OCI-LY7 (cell line): ENCODE data around the gene LTO1. TPM values are rescaled to one million over a fixed set of nuclear protein-coding genes. Genes with fewer than 3 reads are reported as not detected.
"Not testable (repeated sequence)": the region's sequence is repeated elsewhere in the genome, so short reads cannot be mapped to it uniquely, and the experiment has no call there.

Source experiments
- BruUV-seq: library from RNA; stranded (reverse); fragments of 400-500 nt; replicated peaks from 2 replicates; lab custom pipeline; 2021; lab: Mats Ljungman, UMichigan
- CTCF ChIA-PET: fragments of 300-600 bp; sonication (Branson Sonifier 250); formaldehyde crosslinking; loops from one replicate; lab custom pipeline; 2022; ENCODE audit warnings: antibody characterized with exemption; ENCODE audit not compliant: unreplicated experiment; lab: Charles Lee
- POLR2A ChIA-PET: fragments of 300-600 bp; sonication (Branson Sonifier 250); formaldehyde crosslinking; loops from one replicate; lab custom pipeline; 2022; ENCODE audit warnings: antibody characterized with exemption; lab: Charles Lee
- DNase-seq: peaks from one replicate; pipeline ENCODE4 v3.0.0-alpha.2; 2015; ENCODE audit warnings: low spot score
- H2AFZ ChIP-seq: fragments of 200-600 bp; sonication (generic), shearing (Covaris generic); 2 replicates; pipeline ENCODE4 v1.6.1; 2014; ENCODE audit warnings: mild to moderate bottlenecking, antibody characterized with exemption, low read length, moderate library complexity
- H3K27ac ChIP-seq: fragments of 200-600 bp; sonication (generic); 2 replicates; pipeline ENCODE4 v1.5.1; 2014; ENCODE audit warnings: mixed run types, low read depth, mild to moderate bottlenecking, moderate library complexity, low read length, inconsistent platforms; ENCODE audit not compliant: poor library complexity, severe bottlenecking
- H3K36me3 ChIP-seq: fragments of 200-600 bp; sonication (generic); 2 replicates; pipeline ENCODE4 v1.6.1; 2014; ENCODE audit warnings: mild to moderate bottlenecking, antibody characterized with exemption, low read length, moderate library complexity, mixed read lengths; ENCODE audit not compliant: insufficient read depth
- H3K4me1 ChIP-seq: fragments of 200-600 bp; sonication (generic); 2 replicates; pipeline ENCODE4 v1.5.1; 2014; ENCODE audit warnings: mild to moderate bottlenecking, low read length; ENCODE audit not compliant: insufficient read depth, poor library complexity, severe bottlenecking
- H3K4me2 ChIP-seq: fragments of 200-600 bp; sonication (generic); 2 replicates; pipeline ENCODE4 v1.6.1; 2014; ENCODE audit warnings: mild to moderate bottlenecking, low read length
- H3K4me3 ChIP-seq: fragments of 200-600 bp; sonication (generic); 2 replicates; pipeline ENCODE4 v1.5.1; 2014; ENCODE audit warnings: mild to moderate bottlenecking, low read depth, low read length; ENCODE audit not compliant: poor library complexity, severe bottlenecking
- H3K79me2 ChIP-seq: fragments of 200-600 bp; sonication (generic); 2 replicates; pipeline ENCODE4 v1.6.1; 2016; ENCODE audit warnings: low read depth, mild to moderate bottlenecking, low read length, moderate library complexity, mixed read lengths; ENCODE audit not compliant: insufficient read depth
- H3K9me2 ChIP-seq: fragments of 200-600 bp; sonication (generic); 2 replicates; pipeline ENCODE4 v1.6.1; 2016; ENCODE audit warnings: mild to moderate bottlenecking, low read length, mixed read lengths; ENCODE audit not compliant: insufficient read depth
- H3K9me3 ChIP-seq: fragments of 200-600 bp; sonication (generic); 2 replicates; pipeline ENCODE4 v1.6.1; 2014; ENCODE audit warnings: mild to moderate bottlenecking, mixed run types, low read length, mixed read lengths
- H4K20me1 ChIP-seq: fragments of 200-600 bp; sonication (generic); 2 replicates; pipeline ENCODE4 v1.6.1; 2014; ENCODE audit warnings: mild to moderate bottlenecking, antibody characterized with exemption, low read length, moderate library complexity, mixed read lengths; ENCODE audit not compliant: insufficient read depth
- EZH2phosphoT487 ChIP-seq: fragments of 200-600 bp; sonication (generic); IDR thresholded peaks from 2 replicates; pipeline ENCODE4 v1.6.1; 2018; ENCODE audit warnings: low read depth, borderline replicate concordance, mild to moderate bottlenecking, mixed run types, antibody characterized with exemption, low read length, moderate library complexity, mixed read lengths
- intact Hi-C: fragments of 100-400 bp; cut with micrococcal nuclease; formaldehyde crosslinking; loops from one replicate; pipeline ENCODE4 v1.10.0; 2022; ENCODE audit not compliant: unreplicated experiment
- total RNA-seq, 2 experiments: library from RNA; depleted of rRNA in 1 of 2; stranded (reverse); fragments of >200 nt in 1 of 2; shearing (Covaris generic) in 1 of 2; gene quantifications; 2 replicates each; pipeline ENCODE4 v1.2.3, GENCODE V29; 2014 to 2022
- TF ChIP-seq, protein P1 (sequence below): fragments of 200-600 bp; sonication (generic); conservative IDR thresholded peaks from 2 replicates; pipeline ENCODE4 v1.5.1; 2014; ENCODE audit warnings: mild to moderate bottlenecking, antibody characterized with exemption, low read length, moderate library complexity, mixed read lengths

LTO1 gene
- total RNA-seq, 2 experiments from 2014 or later: 28.8 to 35.9 TPM

DNA sequence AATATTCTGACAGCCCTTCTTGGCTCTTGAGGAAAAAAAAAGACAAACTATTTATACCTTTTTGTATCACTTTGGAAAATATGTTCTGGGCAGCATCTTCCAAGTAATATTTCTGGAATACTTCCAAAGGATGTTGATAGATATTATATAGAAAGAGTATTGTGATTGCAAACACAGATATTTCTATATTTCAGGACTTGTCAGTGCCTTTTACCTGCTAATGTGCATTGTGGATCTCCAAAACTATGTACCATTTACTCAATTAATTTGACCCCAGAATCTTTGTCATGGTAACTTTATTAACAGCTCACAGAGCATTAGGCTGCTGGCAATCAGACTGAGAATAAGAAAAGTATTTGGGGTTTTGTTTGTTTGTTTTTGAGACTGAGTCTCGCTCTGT, 50.9 kb downstream of the LTO1 start:
- BruUV-seq: no TSS peak
- POLR2A ChIA-PET: interaction anchor here (0.7 kb wide), 1 partner anchor 10 kb away, joined by 3 read pairs; no protein-coding TSS in a partner anchor

DNA sequence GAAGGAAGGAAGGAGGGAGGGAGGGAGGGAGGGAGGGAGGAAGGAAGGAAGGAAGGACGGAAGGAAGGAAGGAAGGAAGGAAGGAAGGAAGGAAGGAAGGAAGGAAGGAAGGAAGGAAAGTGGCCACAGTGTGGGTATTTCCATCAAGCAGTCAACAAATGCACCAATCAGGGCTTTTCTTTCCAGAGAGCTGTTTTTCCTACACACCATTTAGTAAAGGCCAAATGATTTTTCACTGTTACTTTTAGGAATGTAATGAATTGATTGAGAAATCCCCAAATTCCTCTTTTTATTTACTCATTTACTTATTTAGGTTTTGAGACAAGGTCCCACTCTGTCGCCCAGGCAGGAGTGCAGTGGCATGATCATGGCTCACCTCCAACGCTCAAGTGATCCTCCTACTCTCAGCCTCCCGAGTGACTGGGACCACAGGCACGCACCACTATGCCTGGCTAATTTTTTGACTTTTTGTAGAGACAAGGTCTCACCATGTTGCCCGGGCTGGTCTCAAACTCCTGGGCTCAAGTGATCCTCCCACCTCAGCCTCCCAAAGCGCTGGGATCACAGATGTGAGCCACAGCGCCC, 53.0 kb downstream of the LTO1 start:
- H3K36me3 ChIP-seq, H4K20me1 ChIP-seq, CTCF ChIA-PET, H3K4me3 ChIP-seq, H3K4me2 ChIP-seq, POLR2A ChIA-PET, H3K79me2 ChIP-seq, H2AFZ ChIP-seq, intact Hi-C loops, BruUV-seq, DNase-seq, H3K27ac ChIP-seq, H3K9me2 ChIP-seq, H3K9me3 ChIP-seq, H3K4me1 ChIP-seq: not testable (repeated sequence)

More for the DNA sequence above, 50.9 kb downstream of the LTO1 start:
- H3K36me3 ChIP-seq: no peaks in the 10 kb centered on the region
- no peak overlapping the region for H3K4me2 ChIP-seq
- H3K27ac ChIP-seq: no peak overlapping the region
- no peaks in the 10 kb centered on the region for H4K20me1 ChIP-seq
- H3K79me2 ChIP-seq: no peaks in the 10 kb centered on the region
- no peaks in the 10 kb centered on the region for H3K9me2 ChIP-seq
- CTCF ChIA-PET: no interaction called here
- H3K4me1 ChIP-seq: no peaks in the 10 kb centered on the region
- no peak overlapping the region for H3K4me3 ChIP-seq
- H3K9me3 ChIP-seq: no peaks in the 10 kb centered on the region
- H2AFZ ChIP-seq: no peak overlapping the region
- intact Hi-C loops: no loop called here
- TF ChIP-seq, protein P1, sequence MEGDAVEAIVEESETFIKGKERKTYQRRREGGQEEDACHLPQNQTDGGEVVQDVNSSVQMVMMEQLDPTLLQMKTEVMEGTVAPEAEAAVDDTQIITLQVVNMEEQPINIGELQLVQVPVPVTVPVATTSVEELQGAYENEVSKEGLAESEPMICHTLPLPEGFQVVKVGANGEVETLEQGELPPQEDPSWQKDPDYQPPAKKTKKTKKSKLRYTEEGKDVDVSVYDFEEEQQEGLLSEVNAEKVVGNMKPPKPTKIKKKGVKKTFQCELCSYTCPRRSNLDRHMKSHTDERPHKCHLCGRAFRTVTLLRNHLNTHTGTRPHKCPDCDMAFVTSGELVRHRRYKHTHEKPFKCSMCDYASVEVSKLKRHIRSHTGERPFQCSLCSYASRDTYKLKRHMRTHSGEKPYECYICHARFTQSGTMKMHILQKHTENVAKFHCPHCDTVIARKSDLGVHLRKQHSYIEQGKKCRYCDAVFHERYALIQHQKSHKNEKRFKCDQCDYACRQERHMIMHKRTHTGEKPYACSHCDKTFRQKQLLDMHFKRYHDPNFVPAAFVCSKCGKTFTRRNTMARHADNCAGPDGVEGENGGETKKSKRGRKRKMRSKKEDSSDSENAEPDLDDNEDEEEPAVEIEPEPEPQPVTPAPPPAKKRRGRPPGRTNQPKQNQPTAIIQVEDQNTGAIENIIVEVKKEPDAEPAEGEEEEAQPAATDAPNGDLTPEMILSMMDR: no peak
- no peak for TF ChIP-seq EZH2phosphoT487
- DNase-seq: no peak

DNA sequence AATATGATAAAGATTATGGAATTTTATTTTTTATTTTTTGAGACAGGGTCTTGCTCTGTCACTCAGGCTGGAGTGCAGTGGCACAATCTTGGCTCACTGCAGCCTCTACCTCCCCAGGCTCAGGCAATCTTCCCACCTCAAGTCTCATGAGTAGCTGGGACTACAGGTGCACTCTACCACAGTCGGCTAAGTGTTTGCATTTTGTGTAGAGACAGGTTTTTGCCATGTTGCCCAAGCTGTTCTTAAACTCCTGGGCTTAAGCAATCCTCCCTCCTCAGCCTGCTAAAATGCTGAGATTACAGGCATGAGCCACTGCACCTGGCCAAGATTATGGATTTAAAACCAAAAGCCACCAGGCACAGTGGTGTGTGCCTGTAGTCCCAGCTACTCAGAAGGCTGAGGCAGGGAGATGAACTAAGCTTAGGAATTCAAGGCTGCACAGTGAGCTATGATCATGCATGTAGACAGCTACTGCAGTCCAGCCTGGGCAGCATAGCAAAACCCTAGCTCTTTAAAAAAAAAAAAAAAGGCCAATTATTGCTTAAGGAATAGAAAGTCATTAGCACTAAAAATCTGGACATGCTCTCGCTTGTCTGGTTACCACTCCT, 54.4 kb downstream of the LTO1 start:
- no peak overlapping the region for H3K4me3 ChIP-seq
- H4K20me1 ChIP-seq: no peaks in the 10 kb centered on the region
- CTCF ChIA-PET: no interaction called here
- POLR2A ChIA-PET: interaction anchor here (0.6 kb wide), 1 partner anchor 401 kb away, joined by 3 read pairs; no protein-coding TSS in a partner anchor
- H3K27ac ChIP-seq: no peak overlapping the region
- TF ChIP-seq, protein P1: no peak
- no peak for TF ChIP-seq EZH2phosphoT487
- no peaks in the 10 kb centered on the region for H3K36me3 ChIP-seq
- intact Hi-C loops: no loop called here
- BruUV-seq: no TSS peak
- no peak overlapping the region for H2AFZ ChIP-seq
- DNase-seq: no peak
- H3K79me2 ChIP-seq: no peaks in the 10 kb centered on the region
- no peaks in the 10 kb centered on the region for H3K4me1 ChIP-seq
- no peaks in the 10 kb centered on the region for H3K9me2 ChIP-seq
- no peaks in the 10 kb centered on the region for H3K9me3 ChIP-seq
- no peak overlapping the region for H3K4me2 ChIP-seq
